ENCODE measurements around the gene MTFMT.
"Not testable (repeated sequence)": the region's sequence is repeated elsewhere in the genome, so short reads cannot be mapped to it uniquely, and the experiment has no call there.

Gene MTFMT

DNA sequence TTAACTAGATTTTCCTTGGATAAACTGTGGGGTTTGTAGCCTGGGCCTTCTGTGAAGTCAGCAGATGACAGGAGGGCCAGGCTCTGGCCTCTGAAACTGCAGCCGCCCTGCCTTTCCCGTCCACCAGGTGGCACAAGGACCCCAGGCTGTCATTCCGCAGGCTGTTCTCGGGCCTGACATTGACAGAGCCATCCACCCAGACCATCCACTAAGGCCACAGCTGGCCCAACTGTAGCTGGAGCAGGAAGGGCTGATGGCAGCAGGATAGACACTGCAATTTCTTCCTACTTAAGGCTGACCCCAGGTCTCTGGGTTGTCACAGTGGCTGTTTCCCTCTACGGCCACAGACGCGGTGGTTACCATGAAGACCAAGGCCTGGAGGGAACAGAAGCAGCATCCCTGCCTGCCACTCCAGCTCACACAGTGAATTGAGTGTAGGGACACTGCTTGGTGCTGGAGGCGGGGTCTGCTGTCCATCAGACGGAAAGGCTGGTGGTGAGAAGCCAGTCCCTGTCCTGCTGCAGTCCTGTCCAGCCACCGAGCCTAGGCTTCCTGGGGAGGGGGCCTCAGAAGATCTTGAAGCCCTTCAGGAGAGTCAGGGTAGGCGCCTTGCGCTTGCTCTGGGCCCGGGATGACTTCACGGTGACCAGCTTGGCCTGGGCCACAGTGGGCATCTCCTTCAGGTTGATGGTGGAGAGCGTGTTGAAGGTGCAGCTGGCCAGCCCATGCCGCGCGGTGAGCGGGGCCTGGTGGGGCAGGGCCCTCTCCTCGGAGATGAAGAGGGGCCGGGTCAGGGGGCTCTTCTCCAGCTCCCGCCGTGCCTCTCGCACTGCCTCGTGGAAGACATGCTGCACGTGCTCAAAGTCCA lies 25.1 kb upstream of the MTFMT start:
- Histone ChIP-seq H3K36me3 (ENCODE audit: control insufficient read depth in 5 of 5, insufficient read depth in 5 of 5, low read length in 5 of 5) (peaks cover 0 to 13% (median 6%) of the 10 kb centered on the region in 5 donors), H3K9ac (ENCODE audit: low read length in 5 of 5) (peak overlapping the region in 1 of 5 donors; percentile 18), H3K27ac (ENCODE audit: low read depth, low read length) (no peak overlapping the region)

DNA sequence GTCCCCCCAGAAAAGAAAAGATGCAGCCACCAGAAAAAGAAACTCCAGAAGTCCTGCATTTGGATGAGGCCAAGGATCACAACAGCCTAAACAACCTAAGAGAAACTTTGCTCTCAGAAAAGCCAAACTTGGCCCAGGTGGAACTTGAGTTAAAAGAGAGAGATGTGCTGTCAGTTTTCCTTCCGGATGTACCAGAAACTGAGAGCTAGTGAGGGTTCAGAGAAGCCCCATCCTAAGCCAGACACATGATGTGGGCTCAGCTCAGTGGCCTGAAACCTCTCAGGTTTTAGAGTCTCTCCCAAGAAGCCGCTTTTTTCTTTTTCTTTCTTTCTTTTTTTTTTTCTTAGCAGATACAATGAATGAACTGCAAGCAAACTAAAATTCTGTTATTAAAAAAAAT lies 23.5 kb upstream of the MTFMT start:
- H3K4me1 ChIP-seq (ENCODE audit: control insufficient read depth in 5 of 5, insufficient read depth in 5 of 5, low read length in 5 of 5) = peaks cover 7 to 18% (median 10%) of the 10 kb centered on the region in 5 donors
- H3K9me3 ChIP-seq (ENCODE audit: control insufficient read depth in 5 of 5, low read length in 5 of 5) = no peaks in the 10 kb centered on the region
- H3K27me3 ChIP-seq (ENCODE audit: control insufficient read depth in 5 of 5, insufficient read depth in 4 of 5, low read length in 5 of 5) = no peaks in the 10 kb centered on the region
- H3K36me3 ChIP-seq (ENCODE audit: control insufficient read depth in 5 of 5, insufficient read depth in 5 of 5, low read length in 5 of 5) = peaks cover 0 to 6% (median 0%) of the 10 kb centered on the region in 5 donors
- no peak overlapping the region for H3K4me3 ChIP-seq (ENCODE audit: low read depth in 1 of 5, low read length in 5 of 5)
- H3K9ac ChIP-seq (ENCODE audit: low read length in 5 of 5) = no peak overlapping the region
- H3K27ac ChIP-seq (ENCODE audit: low read depth, low read length) = no peak overlapping the region

More for the DNA sequence above, 25.1 kb upstream of the MTFMT start:
- peaks cover 0 to 3% (median 0%) of the 10 kb centered on the region in 5 donors for H3K27me3 ChIP-seq (ENCODE audit: control insufficient read depth in 5 of 5, insufficient read depth in 4 of 5, low read length in 5 of 5)
- H3K4me1 ChIP-seq (ENCODE audit: control insufficient read depth in 5 of 5, insufficient read depth in 5 of 5, low read length in 5 of 5) = peaks cover 3 to 12% (median 5%) of the 10 kb centered on the region in 5 donors
- no peak overlapping the region for H3K4me3 ChIP-seq (ENCODE audit: low read depth in 1 of 5, low read length in 5 of 5)
- no peaks in the 10 kb centered on the region for H3K9me3 ChIP-seq (ENCODE audit: control insufficient read depth in 5 of 5, low read length in 5 of 5)

DNA sequence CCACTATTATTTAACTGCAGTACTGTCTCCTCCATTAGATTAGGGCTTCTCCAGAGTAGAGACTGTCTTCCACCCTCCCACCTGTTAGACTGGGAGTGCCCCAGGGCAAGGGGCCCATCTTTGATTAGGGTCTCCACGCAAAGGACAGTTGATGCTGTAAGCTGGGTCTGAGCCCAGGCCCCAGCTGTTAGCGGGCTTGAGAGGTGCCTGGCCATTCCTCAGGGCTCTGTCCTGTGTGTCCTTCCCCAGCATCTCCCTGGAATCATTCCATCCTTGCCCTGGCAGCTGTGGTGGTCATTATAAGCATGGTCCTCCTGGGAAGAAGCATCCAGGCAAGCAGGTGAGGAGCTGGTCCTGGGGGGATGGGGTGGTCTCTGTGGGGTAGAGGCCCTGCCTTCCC lies 21.8 kb upstream of the MTFMT start:
- no peaks in the 10 kb centered on the region for H3K27me3 ChIP-seq (ENCODE audit: control insufficient read depth in 5 of 5, insufficient read depth in 4 of 5, low read length in 5 of 5)
- no peak overlapping the region for H3K27ac ChIP-seq (ENCODE audit: low read depth, low read length)
- no peak overlapping the region for H3K9ac ChIP-seq (ENCODE audit: low read length in 5 of 5)
- H3K9me3 ChIP-seq (ENCODE audit: control insufficient read depth in 5 of 5, low read length in 5 of 5) = no peaks in the 10 kb centered on the region
- H3K4me1 ChIP-seq (ENCODE audit: control insufficient read depth in 5 of 5, insufficient read depth in 5 of 5, low read length in 5 of 5) = peaks cover 7 to 18% (median 10%) of the 10 kb centered on the region in 5 donors
- peaks cover 0 to 3% (median 0%) of the 10 kb centered on the region in 5 donors for H3K36me3 ChIP-seq (ENCODE audit: control insufficient read depth in 5 of 5, insufficient read depth in 5 of 5, low read length in 5 of 5)
- H3K4me3 ChIP-seq (ENCODE audit: low read depth in 1 of 5, low read length in 5 of 5) = no peak overlapping the region

DNA sequence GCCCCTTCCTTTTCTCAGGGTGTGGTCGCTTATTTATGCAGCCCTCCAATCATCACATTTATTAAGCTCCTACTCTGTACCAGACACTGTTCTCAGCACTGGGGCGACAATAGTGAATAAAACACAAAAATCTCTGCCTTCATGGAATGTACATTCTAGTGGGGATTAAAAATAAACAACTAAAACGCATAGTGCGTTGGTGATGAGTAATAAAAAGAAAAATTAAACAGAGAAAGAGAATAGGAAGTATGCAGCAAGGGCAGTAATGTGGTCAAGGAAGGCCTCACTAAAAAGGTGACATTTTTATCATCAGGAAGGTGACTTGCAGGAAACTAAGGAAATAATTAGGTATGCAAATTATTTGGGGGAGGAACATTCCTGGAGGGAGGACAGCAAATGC lies 20.8 kb upstream of the MTFMT start:
- Histone ChIP-seq H3K27me3 (ENCODE audit: control insufficient read depth in 5 of 5, insufficient read depth in 4 of 5, low read length in 5 of 5) (no peaks in the 10 kb centered on the region), H3K27ac (ENCODE audit: low read depth, low read length) (no peak overlapping the region), H3K9me3 (ENCODE audit: control insufficient read depth in 5 of 5, low read length in 5 of 5) (no peaks in the 10 kb centered on the region), H3K36me3 (ENCODE audit: control insufficient read depth in 5 of 5, insufficient read depth in 5 of 5, low read length in 5 of 5) (peaks cover 0 to 3% (median 0%) of the 10 kb centered on the region in 5 donors), H3K4me1 (ENCODE audit: control insufficient read depth in 5 of 5, insufficient read depth in 5 of 5, low read length in 5 of 5) (peaks cover 5 to 15% (median 10%) of the 10 kb centered on the region in 5 donors), H3K4me3 (ENCODE audit: low read depth in 1 of 5, low read length in 5 of 5) (no peak overlapping the region), H3K9ac (ENCODE audit: low read length in 5 of 5) (no peak overlapping the region)

DNA sequence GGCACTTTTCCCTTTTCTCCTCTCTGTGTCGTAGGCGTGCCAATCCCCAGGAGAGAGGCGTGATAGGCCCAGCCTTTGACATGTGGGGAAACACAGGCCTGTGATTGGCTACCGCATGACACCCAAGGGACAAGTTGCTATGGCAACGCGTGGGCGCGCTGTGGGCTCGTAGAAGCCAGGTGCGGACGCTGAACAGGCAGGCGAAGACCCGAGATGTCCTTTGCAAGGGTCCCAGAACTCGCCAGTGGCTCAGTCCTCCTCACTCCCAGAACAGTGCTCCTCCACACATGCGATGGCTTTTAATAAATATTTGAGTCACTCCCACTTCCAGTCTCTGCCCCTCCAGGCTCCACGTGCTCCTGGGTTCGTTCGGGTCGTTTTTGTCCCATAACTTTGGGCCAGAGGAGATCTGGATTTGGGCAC lies 20.0 kb upstream of the MTFMT start:
- Histone ChIP-seq H3K27me3 (ENCODE audit: control insufficient read depth in 5 of 5, insufficient read depth in 4 of 5, low read length in 5 of 5) (no peaks in the 10 kb centered on the region), H3K36me3 (ENCODE audit: control insufficient read depth in 5 of 5, insufficient read depth in 5 of 5, low read length in 5 of 5) (peaks cover 0 to 3% (median 0%) of the 10 kb centered on the region in 5 donors), H3K9ac (ENCODE audit: low read length in 5 of 5) (peak overlapping the region in 1 of 5 donors; percentile 22), H3K27ac (ENCODE audit: low read depth, low read length) (no peak overlapping the region), H3K9me3 (ENCODE audit: control insufficient read depth in 5 of 5, low read length in 5 of 5) (no peaks in the 10 kb centered on the region), H3K4me1 (ENCODE audit: control insufficient read depth in 5 of 5, insufficient read depth in 5 of 5, low read length in 5 of 5) (peaks cover 4 to 13% (median 10%) of the 10 kb centered on the region in 5 donors), H3K4me3 (ENCODE audit: low read depth in 1 of 5, low read length in 5 of 5) (peak overlapping the region; percentile 31 to 66 (median 43))

DNA sequence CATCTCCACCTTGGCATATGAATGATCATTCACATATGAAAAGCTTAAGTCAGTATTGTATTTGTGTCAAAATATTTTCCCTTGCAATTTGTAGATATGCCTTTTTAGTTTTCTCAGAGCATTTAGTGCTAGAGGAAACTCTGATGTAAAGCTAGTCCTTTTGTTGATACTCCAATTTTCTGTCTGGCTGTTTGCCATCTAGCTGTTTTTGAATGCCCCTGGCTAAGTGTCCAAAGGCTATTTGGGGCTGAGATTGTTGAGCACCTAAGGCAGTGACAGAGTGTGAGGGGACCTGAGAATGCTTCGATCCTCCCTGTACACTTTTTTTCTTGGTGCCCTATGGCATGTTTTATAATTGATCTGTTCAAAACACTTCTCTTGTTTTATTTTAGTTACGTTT lies 18.8 kb upstream of the MTFMT start:
- Histone ChIP-seq H3K4me1 (ENCODE audit: control insufficient read depth in 5 of 5, insufficient read depth in 5 of 5, low read length in 5 of 5) (peaks cover 4 to 14% (median 10%) of the 10 kb centered on the region in 5 donors), H3K9ac (ENCODE audit: low read length in 5 of 5) (no peak overlapping the region), H3K4me3 (ENCODE audit: low read depth in 1 of 5, low read length in 5 of 5) (no peak overlapping the region), H3K27me3 (ENCODE audit: control insufficient read depth in 5 of 5, insufficient read depth in 4 of 5, low read length in 5 of 5) (no peaks in the 10 kb centered on the region), H3K27ac (ENCODE audit: low read depth, low read length) (no peak overlapping the region), H3K36me3 (ENCODE audit: control insufficient read depth in 5 of 5, insufficient read depth in 5 of 5, low read length in 5 of 5) (no peaks in the 10 kb centered on the region), H3K9me3 (ENCODE audit: control insufficient read depth in 5 of 5, low read length in 5 of 5) (no peaks in the 10 kb centered on the region)

DNA sequence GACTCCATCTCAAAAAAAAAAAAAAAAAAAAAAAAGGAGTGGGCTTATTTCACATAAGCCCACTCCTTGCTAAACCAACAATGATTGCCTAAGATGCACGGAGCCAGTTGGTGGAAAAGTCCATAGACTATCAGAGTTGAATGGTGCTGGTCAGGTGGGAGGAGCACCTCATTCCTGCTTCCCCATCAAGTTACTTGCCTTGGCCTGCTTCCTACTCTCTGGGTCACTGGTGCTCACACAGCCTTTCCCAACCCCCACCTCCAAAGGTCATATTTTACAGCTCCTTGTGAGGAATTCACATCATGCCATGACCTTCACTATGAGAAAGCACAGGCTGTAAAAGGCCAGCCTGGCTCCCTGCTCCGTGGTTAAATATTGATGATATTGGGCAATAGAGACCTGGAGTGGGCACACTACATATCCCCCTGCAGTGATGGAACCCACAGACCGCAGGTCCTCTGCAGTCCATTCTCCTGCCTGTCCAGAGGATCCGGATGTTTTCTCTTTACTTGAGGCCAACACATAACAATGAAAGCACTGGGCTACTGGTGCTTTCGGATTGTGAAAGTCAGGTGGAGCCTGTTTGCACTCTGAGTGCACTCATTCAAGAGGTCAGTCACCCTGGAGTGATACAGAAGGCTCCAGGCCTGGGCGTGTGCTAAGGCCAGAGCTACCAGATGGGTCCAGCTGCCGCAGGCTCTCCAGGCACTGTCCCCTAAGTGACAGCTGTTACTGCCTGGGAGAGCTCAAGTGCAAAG lies 15.5 kb upstream of the MTFMT start, which contains the start of gene SLC51B:
SLC51B (plus strand) TSS at position 664 of the 758 bp plus-strand sequence. CDS start 4,618 bp downstream, outside the sequence.
- Histone ChIP-seq H3K9ac (ENCODE audit: low read length in 5 of 5) (no peak within 1 kb of the TSS), H3K27me3 (ENCODE audit: control insufficient read depth in 5 of 5, insufficient read depth in 4 of 5, low read length in 5 of 5) (no peaks in the 10 kb centered on the region), H3K27ac (ENCODE audit: low read depth, low read length) (no peak within 1 kb of the TSS), H3K4me1 (ENCODE audit: control insufficient read depth in 5 of 5, insufficient read depth in 5 of 5, low read length in 5 of 5) (peaks cover 4 to 20% (median 10%) of the 10 kb centered on the region in 5 donors), H3K36me3 (ENCODE audit: control insufficient read depth in 5 of 5, insufficient read depth in 5 of 5, low read length in 5 of 5) (no peaks in the 10 kb centered on the region), H3K9me3 (ENCODE audit: control insufficient read depth in 5 of 5, low read length in 5 of 5) (no peaks in the 10 kb centered on the region), H3K4me3 (ENCODE audit: low read depth in 1 of 5, low read length in 5 of 5) (no peak within 1 kb of the TSS)

DNA sequence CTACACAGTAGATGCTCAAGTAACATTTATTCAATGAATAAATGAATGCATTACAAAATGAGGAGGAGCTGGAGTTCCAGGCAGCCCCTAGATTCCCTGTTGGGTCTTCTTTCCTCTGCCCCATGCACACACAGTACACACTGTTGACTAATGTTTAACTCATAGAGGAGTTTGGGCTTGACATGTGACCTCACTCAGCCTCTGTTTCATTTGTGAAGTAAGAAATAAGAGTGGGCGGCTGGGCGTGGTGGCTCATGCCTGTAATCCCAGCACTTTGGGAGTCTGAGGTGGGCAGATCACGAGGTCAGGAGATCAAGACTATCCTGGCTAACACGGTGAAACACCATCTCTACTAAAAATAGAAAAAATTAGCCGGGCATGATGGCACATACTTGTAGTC lies 14.8 kb upstream of the MTFMT start:
- peaks cover 0 to 13% (median 3%) of the 10 kb centered on the region in 5 donors for H3K4me1 ChIP-seq (ENCODE audit: control insufficient read depth in 5 of 5, insufficient read depth in 5 of 5, low read length in 5 of 5)
- not testable (repeated sequence) for H3K9me3 ChIP-seq (ENCODE audit: control insufficient read depth in 5 of 5, low read length in 5 of 5); H3K27ac ChIP-seq (ENCODE audit: low read depth, low read length); H3K4me3 ChIP-seq (ENCODE audit: low read depth in 1 of 5, low read length in 5 of 5); H3K9ac ChIP-seq (ENCODE audit: low read length in 5 of 5); H3K36me3 ChIP-seq (ENCODE audit: control insufficient read depth in 5 of 5, insufficient read depth in 5 of 5, low read length in 5 of 5); H3K27me3 ChIP-seq (ENCODE audit: control insufficient read depth in 5 of 5, insufficient read depth in 4 of 5, low read length in 5 of 5)

DNA sequence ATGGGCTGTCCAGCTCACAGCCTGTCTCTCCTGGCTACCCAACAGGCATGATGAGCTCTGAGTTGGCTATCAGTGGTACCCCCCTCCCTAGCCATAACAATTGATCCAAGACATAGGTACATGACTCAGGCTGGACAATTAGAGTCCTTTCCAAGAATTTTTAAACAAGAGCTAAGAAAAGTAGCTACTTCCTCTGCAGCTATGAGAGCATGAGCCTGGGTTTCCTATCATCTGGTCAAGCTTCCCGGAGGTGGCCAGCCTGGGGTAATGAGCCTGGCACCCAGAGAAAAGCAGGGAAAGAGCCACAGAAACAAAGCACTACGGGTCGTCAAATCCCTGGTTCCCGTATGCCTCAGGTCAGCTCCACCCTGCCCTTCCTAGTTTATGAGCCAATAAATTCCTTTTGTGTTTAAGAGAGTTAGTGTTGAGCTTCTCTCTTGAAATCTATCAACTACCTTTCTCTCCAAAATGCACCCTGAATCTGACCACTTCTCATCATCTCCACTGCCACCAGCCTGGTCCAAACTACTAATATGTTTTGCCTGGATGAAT lies 13.4 kb upstream of the MTFMT start:
- Histone ChIP-seq H3K4me3 (ENCODE audit: low read depth in 1 of 5, low read length in 5 of 5) (no peak overlapping the region), H3K27ac (ENCODE audit: low read depth, low read length) (no peak overlapping the region), H3K9ac (ENCODE audit: low read length in 5 of 5) (no peak overlapping the region), H3K27me3 (ENCODE audit: control insufficient read depth in 5 of 5, insufficient read depth in 4 of 5, low read length in 5 of 5) (peaks cover 0 to 4% (median 0%) of the 10 kb centered on the region in 5 donors), H3K36me3 (ENCODE audit: control insufficient read depth in 5 of 5, insufficient read depth in 5 of 5, low read length in 5 of 5) (no peaks in the 10 kb centered on the region), H3K9me3 (ENCODE audit: control insufficient read depth in 5 of 5, low read length in 5 of 5) (no peaks in the 10 kb centered on the region), H3K4me1 (ENCODE audit: control insufficient read depth in 5 of 5, insufficient read depth in 5 of 5, low read length in 5 of 5) (peaks cover 0 to 11% (median 0%) of the 10 kb centered on the region in 5 donors)
